ENCODE data around the gene PLA2G4A.

The PLA2G4A gene

GRCh38 chr1:186834399-186834958, 5.7 kb downstream of the PLA2G4A start:
- FAIRE-seq, result no peak

- no peak for FAIRE-seq
Observed at GRCh38 chr1:186835448-186835847, 6.7 kb downstream of the PLA2G4A start.

GRCh38 chr1:186837806-186838205, 9.1 kb downstream of the PLA2G4A start:
- FAIRE-seq, result no peak

GRCh38 chr1:186838380-186839040, 9.8 kb downstream of the PLA2G4A start:
- no peak for FAIRE-seq

GRCh38 chr1:186839041-186839400, 10.3 kb downstream of the PLA2G4A start:
- no peak for FAIRE-seq

GRCh38 chr1:186841599-186841998, 12.8 kb downstream of the PLA2G4A start:
- no peak for FAIRE-seq

- FAIRE-seq, result no peak
Observed at GRCh38 chr1:186842547-186842946, 13.8 kb downstream of the PLA2G4A start.

- no peak for FAIRE-seq
Observed at GRCh38 chr1:186843226-186843625, 14.5 kb downstream of the PLA2G4A start.

- FAIRE-seq, result no peak
Observed at GRCh38 chr1:186843931-186844330, 15.2 kb downstream of the PLA2G4A start.

GRCh38 chr1:186845576-186846210, 16.9 kb downstream of the PLA2G4A start:
- no peak for FAIRE-seq

- no peak for FAIRE-seq
Observed at GRCh38 chr1:186848509-186849130, 19.9 kb downstream of the PLA2G4A start.

- no peak for FAIRE-seq
Observed at GRCh38 chr1:186849271-186849671, 20.5 kb downstream of the PLA2G4A start.

GRCh38 chr1:186849826-186850225, 21.1 kb downstream of the PLA2G4A start:
- no peak for FAIRE-seq

GRCh38 chr1:186854102-186854501, 25.4 kb downstream of the PLA2G4A start:
- FAIRE-seq, result no peak

- no peak for FAIRE-seq
Observed at GRCh38 chr1:186858923-186859322, 30.2 kb downstream of the PLA2G4A start.

- no peak for FAIRE-seq
Observed at GRCh38 chr1:186859995-186860394, 31.2 kb downstream of the PLA2G4A start.

GRCh38 chr1:186864296-186864695, 35.5 kb downstream of the PLA2G4A start:
- no peak for FAIRE-seq

GRCh38 chr1:186865253-186865652, 36.5 kb downstream of the PLA2G4A start:
- FAIRE-seq, result no peak

- no peak for FAIRE-seq
Observed at GRCh38 chr1:186865857-186866256, 37.1 kb downstream of the PLA2G4A start.

GRCh38 chr1:186869526-186870228, 40.9 kb downstream of the PLA2G4A start:
- no peak for FAIRE-seq

GRCh38 chr1:186871784-186872183, 43.0 kb downstream of the PLA2G4A start:
- FAIRE-seq, result no peak

- no peak for FAIRE-seq
Observed at GRCh38 chr1:186872291-186872690, 43.5 kb downstream of the PLA2G4A start.

GRCh38 chr1:186873687-186874086, 44.9 kb downstream of the PLA2G4A start:
- no peak for FAIRE-seq
